ENCODE results near the gene JCAD.
A peak's percentile ranks its signal among the peaks of the same experiment; 100 is the strongest.

JCAD gene

DNA sequence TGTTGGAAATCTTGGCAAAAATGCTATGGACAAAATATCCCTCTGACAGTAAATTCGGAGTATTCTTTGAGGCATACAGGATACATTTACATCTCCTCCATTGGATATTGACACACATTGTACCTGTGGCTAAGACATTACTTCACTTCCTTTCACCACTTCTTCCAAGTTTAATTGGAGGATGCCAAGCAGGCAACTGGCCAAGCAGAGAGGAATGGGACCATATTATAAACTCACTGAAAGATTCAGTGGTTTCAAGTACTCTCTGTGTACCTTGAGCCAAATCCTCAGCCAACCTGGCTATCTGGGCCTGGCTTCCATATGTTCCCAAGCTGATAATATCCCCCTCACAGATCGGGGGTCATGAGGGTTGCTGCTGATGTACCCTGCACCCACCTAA lies 14.7 kb upstream of the JCAD start:
- no peak for DNase-seq

DNA sequence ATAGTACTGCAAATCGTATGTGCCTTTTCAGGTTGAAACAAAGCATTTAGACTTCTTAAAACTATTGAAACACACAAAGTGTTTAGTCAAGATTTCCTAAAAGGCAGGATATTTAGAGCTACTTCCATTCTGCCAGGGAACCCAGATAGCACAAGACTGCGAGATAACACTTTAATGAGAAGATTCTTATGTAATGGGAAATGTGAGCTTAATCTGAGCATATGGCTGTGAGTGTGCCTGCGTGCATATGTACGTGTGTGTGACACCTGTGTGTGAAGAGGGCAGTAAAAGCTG lies 14.3 kb upstream of the JCAD start:
- DNase-seq: no peak

DNA sequence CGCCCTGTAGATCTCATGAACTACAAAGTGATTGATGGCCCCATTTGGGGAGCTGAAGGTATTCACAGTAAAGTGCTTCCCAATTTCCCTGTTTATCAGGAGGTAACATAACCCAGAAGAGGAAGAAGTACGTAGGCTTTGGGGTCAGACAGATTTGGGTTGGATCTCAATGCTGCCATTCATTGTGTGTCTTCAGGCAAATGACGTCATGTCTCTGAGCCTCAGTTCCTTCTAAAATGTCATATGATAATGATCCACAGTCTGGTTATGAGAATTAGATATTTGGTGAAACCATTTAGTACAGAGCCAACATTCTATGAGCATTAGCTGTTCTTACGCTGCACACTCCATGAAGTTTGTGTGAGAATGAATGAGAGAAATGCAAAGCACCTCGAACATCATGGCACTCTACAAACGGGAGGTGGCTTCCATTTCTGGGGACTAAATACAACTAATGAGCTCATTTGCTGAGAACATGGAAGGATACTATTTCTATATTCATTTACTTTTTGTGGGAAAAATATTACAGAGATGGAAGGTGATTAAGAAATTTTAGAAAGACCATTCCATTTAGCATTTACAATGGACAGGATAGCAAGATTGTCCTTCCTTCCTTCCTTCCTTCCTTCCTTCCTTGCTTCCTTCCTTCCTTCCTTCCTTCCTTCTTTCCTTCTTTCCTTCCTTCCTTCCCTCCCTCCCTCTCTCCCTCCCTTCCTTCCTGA lies 13.8 kb upstream of the JCAD start:
- no peak for DNase-seq

DNA sequence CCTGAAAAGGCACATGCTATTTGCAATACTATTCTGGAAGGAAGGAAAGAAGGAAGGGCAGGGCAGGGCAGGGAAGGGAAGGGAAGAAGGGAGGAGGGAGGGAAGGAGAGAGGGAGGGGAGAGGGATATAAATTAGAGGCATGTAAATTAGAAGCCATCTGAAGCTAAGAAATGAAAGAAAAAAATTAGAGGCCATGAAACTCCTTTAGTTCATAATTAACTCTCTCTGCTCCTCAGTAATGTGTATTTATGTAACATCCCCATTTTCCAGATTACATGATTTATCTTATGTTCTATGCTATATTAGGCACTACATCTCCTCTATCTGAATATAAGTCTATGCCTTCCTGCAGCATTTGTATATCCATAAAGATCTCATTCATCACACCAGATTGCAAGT lies 12.7 kb upstream of the JCAD start:
- DNase-seq: no peak

DNA sequence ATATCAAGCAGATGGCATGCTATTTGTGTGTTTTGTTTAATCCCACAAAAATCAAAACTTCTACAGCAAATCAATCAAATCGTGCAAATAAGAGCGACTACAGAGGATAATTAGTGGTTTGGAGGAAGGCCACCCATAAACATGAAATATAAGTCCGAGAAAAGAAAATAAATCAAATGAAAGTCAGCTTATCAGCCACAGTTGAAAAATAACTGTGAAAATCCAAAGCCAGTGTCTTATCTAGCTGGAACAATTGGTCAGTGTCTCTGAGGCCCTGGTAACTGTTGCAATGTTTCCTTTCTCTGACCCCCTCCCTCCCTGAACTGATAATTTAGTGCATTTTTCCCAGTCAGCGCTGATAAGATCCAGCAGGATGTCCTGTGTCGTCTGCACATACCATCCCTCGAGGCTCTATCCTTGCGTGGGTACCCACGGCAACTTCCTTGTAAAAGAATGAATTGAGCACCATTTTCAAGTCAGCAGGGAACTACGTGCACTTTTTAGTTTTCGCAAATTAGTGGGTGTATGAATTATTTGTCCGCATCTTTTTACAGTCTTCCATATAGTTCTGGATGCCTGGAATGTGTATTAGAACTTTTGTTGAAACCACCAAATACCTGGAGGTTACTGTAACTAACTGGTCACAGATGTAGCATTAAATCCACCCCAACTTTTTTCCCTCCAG lies 10.8 kb upstream of the JCAD start:
- DNase-seq: no peak

DNA sequence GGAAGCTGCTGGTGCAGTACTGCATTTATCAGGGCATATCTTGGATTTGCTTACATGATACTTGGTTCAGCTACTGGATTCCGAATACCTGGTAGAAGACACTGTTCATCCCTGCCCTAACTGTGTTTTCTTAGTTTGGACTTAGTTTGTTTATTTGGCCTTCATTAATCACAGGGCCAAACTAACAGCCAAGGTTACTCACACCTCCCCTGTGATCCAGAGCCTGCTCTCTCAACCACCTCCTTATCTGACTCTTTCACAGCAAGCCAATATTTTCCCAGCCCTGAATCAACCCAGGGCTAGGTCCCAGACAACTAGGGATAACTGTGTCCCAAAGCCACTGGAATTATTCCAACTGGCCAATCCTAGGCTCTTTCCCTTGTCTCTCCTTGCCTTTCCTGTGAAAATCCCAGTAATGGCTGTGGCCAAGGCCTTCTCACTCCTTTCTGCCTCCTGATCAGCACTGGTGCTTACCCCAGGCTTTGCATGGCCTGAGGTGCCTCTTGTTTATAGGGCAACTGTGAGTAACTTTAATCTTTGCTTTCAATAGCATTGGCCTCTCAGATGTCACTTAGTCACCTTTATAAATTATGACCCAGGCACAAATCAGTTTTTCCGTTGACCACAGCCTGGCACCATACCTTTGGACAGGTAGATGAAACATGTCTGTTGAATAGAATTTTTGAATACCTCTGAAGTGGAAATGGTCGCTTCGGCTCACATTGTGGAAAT lies 9.3 kb upstream of the JCAD start:
- no peak for DNase-seq

DNA sequence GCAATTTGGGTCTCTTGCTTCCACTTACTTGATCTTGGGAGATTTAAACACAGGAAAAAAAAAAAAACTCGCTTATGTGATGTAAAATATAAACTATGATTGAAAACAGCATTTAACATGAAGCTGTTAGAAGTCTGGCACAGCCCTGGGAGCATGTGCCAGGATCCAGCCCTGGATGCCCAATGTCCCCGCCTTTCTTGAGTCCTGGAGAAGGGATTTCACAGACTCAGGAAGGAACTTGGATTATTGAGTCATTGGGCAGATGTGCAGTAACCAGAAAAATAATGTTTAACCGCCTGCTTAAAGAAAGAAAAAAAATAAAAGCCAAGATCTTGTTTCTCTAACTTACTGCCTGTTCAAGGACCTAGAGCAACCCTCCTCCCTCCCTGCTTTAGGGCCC lies 3.7 kb upstream of the JCAD start:
- peak; percentile 70 for DNase-seq

DNA sequence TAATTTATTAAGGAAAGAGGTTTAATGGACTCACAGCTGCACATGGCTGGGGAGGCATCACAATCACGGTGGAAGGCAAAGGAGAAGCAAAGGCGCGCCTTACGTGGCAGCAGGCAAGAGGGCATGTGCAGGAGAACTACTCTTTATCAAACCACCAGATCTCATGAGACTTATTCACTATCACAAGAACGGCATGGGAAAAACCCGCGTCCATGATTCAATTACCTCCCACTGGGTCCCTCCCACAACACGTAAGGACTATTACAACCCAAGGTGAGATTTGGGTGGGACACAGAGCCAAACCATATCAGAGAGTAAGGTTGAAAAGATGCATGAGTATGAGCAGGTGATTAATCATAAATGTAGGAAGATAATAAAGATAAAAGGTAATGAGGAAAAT lies 3.2 kb upstream of the JCAD start:
- DNase-seq: no peak

DNA sequence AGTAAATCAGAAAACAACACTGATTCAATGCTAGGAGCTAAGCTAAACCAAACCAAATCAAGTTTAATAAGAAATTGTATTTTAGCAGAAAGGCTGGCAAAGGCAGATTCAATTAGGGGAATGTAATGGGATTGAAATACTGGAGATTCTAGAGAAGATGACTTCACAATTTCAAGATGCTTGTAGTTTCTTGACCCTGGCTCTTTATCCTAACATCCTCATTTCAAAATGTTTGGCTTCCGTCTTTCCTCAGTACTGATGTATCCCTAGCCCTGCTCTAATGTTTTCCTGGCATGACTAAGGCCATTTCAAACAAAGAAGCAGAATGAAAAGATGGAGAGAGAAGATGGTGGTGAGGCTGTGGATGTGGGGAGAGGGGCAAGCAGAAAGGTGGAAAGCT lies 2.7 kb upstream of the JCAD start:
- DNase-seq: peak; percentile 86

DNA sequence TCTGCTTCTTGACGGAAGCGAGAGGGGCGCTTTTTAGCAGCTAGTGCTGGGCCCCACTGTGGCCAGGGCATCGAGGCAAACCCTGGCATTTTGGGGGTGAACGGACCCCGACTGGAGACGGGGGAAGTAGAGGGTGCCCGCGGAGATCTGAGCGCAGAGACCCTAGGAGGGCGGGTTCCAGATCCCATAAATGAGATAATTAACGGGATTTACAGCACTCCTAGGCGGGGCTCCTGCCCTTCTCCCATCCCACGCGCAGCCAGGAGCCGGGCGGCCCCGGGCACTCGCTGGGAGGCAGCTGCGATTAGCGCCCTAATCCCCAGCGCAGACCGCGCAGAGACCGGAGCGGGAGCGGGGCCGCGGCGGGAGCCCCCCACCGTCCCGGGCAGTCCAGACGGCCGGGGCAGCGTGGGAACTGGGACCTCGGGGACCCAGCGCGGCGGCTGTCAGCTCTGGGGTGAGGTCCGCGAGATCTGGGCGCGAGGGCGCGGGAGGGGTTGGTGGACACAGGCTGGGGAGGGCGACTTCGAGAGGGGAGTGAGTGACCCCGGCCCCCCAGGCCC lies 735 bp downstream of the JCAD start:
- DNase-seq: no peak

DNA sequence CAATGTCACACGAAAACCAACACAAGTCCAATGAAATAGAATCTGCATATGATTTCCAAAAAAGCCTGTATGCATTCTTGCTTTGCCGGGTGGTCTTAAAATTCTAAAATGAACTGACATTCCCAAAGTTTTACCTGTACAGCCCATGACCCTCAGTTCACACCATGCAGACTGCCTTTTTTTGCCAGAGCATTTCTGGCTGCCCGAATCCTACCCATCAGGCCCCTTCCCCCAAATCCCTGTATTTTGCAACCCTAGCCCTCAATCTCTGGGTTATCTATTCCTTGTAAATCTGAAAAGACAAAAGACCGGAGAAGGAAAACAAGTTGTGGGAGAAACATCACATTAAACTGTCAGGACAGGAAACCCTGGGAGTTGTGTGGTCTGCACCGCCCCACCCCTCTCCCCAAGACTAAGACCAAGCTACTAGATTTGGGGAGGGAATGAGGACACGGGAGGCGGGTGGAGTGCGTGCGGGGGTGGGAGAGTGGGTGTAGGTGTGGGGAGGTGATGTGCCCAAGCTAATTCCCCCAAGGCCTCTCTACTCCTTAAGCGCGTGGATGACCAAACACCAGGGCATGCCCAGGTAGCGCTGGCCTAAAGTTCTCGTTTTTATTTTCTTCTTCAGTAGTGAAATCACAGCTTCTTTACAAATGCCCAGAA lies 1.4 kb downstream of the JCAD start:
- no peak for DNase-seq

DNA sequence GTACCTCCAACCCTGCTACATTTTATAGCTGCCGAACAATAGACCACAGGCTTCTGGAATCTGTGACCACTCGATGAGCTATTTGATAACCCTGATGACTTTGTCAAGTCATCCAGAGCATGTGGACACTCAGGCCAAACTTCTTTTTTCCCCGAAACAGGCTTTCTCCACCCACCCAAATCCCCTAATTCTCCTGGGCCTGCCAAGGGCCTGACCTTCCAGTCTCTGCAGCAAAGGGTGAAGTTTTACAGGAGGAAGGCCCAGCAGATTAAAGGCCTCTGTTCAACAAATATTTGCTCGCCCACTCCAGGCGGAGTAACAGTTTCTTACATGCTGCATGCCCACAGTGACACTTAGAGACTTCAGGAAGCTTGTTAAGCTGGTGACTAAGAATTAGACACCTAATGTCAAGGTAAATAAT lies 2.0 kb downstream of the JCAD start:
- DNase-seq: no peak

DNA sequence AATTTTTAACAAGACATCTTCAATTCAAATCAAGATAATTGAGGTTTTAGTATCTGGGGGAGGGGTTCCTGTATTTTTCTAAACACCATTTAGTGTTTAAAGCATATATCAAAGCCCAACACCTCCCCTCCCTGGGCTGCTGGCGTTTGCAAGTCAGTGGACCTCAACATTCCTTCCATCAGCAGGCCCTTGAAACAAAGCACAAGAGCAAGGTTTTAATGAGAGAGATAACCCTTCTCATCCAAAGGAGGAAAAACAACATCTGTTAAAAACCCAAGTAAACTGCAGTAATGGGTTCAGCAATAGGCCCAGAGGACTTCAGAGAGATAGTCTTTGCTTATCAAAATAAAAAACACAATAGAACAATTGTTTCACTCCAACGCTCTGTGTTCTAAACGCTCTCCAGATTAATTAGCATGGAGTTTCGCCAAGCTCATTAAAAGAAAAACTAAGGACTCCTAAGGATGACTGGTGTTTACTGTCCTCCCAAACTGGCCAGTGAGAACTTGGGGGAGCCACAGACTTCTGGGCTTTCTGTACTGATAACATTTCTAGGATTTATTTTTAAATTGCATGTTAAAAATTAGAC lies 2.5 kb downstream of the JCAD start:
- no peak for DNase-seq

DNA sequence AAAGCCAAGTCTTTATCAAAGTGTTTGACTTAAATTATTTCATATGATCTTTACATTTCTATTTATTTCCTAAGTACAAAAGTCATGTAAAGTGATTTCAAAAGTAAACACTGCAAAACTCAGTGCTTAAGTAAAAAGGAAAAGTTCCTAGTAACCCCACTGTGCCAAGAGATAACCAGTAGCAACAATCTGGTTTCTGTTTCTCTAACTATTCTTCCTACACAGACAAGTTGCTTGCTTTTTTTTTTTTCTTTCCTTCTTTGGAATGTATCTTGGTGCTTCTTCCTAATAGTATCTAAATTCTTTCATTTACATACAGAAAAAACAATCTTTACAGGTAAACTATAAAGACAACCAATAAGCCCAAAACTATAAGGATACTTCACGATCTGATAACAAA lies 3.1 kb downstream of the JCAD start:
- DNase-seq: no peak

DNA sequence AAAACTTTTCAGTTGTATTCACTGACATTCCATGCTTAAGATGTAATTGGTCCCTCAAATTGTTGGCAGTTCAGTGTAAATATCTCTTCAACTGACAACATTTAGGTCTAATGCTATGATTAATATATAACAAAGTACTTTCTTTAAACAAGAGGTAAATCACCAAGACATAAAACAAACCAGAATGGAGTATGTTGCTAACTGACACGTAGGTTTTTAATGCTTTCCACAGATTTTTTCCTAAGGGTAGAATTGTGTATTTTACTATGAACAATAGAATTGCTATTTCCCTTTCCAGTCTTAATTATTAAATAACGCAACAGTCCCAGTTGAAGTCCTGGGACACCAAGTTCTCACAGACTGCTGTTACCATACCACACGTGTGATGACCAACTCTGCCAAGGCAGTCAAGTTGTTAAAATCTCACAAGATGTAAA lies 4.1 kb downstream of the JCAD start:
- DNase-seq: peak; percentile 65

DNA sequence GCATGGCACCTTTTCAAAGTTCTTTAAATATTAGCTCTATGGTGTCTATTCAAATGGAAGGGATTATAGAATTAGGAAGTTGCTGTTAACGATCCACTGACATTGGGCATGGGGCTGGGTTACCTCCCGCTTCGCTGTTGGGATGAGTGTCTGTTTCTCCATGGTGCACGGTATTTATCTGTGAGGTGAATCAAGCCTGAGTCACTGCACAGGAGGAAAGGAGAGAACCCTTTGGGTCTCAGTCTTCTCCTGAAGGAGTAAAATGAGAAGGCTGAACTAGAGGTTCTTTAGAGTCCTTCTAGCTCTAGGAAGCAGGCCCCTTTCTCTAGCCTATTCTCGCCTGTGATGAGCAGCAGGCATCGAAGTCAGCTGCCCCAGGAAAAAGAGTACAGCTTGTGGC lies 7.3 kb downstream of the JCAD start:
- peak; percentile 62 for DNase-seq

DNA sequence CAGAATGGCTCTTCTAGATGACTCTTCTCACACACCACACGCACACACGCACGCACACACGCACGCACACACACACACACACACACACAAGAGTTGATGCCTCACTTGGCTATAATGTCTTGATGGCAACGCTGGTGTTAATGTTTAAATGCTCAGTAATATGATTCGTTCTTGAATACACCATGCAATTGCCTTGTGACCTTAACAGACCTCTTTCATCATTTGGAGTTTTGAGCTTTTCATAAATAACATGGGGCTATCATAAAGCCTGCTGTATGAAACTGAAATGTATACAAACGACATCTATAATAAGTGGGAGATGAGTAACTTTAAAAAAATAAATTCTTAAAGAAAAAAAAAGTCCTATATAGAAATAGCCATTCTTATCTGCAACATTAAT lies 8.2 kb downstream of the JCAD start:
- DNase-seq: peak; percentile 42

DNA sequence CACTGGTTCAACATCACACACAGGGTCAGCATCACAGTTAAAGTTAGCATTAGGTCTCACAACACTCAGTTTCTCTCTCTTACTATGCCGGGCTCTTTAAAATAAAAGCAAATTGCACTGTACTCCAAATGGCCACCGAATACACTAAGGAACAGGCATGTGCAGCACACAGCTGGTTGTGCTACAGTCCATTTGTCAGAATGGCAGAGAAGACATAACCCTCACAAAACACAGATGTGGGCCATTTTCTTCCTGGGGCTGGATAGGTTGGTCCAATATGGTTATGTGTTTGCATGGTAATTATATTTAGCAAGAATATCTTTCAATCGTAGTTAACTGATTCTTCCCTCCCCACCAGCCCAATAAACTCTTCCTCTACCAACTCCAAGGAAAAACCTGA lies 9.0 kb downstream of the JCAD start:
- DNase-seq: no peak

DNA sequence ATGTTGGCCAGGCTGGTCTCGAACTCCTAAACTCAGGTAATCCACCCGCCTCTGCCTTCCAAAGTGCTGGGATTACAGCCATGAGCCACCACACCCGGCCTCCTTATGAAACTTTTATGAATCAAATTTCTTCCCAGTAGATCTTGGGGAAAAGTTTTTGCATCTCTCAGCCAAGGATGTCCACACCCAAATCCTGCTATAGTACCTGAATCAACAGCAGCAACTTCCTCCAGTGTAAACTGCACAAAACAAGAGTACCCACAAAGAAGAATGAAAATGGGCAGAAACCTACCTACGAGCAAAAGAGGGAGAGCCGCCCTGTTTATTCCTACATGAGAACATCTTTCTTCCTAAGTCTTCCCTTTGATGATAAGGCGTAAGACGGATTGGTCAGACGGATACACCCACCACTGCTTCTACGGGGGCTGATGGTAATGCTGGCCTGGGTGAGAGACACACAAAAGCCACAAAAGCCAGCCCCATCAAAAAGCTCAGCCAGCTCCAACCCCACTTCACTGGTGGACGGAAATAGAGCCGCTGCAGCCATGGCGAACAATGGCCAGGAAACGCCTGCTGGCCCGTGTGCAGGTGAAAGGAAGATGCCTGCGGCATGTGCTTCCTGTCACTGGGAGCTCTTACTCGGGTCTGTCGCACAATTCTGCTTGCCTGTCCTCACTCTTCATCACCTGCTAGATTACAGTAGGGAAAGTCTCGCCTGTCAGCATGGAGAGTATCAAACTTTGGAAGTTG lies 10.4 kb downstream of the JCAD start:
- no peak for DNase-seq

DNA sequence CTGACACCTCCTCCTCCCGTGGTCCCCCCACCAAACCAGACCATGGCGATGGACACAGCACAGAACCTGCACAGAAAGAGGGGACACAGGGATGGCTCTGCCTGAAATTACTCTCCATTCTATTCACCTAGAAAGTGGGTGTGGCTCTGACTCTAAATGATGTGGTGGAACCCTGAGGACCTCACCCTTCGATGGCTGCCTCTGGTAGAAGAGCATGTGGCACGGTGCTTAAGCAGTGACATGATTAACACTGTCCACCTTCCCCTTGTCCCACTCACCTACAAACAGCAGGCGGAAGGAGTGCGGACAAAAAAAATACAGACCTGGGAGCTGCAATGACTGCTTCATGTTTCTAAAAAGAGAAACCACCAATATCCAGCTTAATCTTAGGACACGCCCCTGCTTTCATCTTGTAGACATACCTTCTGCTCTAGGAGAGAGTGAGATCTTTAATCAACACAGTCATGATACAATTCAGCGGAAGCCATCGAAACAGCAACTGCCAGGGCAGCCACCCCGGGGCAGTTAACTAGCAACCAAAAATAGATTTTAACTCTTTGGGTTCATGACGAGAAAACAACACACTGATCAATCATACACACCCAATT lies 11.4 kb downstream of the JCAD start:
- DNase-seq: no peak

DNA sequence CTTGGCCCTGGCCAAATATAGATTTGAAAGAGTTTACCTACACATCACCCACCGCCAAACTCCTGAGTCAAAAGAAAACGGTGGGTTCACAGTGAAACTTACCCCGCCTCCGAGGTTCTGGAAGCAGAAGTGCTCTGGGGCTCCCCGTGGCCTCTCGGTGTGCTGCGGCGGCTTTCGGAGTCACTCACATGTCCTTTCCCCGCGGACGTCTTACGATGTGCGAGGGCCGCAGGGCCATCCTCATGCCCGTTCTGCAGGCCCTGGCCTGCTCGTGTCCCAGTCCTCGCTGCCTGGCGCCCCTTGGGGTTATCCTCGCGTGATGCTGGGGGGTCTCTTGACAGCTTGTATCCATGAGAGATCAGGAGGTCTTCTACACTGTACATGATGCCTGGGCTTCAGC lies 12.0 kb downstream of the JCAD start:
- no peak for DNase-seq

DNA sequence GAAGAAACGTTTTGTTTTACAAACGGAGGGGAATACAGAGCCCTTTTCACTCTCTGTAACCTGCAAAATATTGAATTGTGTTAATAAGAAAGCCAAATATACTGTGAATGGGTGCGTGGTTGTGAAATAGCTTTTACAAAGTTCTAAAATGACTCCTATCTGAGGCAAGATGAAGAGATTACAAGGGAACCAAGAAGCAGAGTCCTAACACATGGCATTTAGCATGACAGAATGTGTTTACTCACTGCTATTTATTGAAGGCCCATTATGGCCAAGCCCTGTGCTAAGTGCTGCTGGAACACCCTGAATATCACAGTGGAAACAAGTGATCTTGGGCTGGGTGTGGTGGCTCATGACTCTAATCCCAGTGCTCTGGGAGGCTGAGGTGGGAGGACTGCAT lies 12.9 kb downstream of the JCAD start:
- no peak for DNase-seq

Data from HCEC 1CT (cell line).